Frontal cortex (tissue), 4 donors: ENCODE results near the gene LAT. TPM values are rescaled to one million over a fixed set of nuclear protein-coding genes. Genes with fewer than 3 reads are reported as not detected.
A peak's percentile ranks its signal among the peaks of the same experiment; 100 is the strongest.
"Not testable (repeated sequence)": the region's sequence is repeated elsewhere in the genome, so short reads cannot be mapped to it uniquely, and the experiment has no call there.

Source experiments
- DNase-seq, 2 donors: peaks; one replicate each; pipeline ENCODE4 v3.0.0; 2012; ENCODE audit warnings: low spot score in 2 of 2
- FAIRE-seq: peaks from 2 replicates; lab custom pipeline; 2012; peaks lifted over from hg19 to GRCh38; lab: Jason Lieb, UNC
- total RNA-seq: library from RNA; depleted of rRNA; stranded (reverse); fragments of >200 nt; gene quantifications from one replicate; pipeline ENCODE4 v1.2.3, GENCODE V29; 2014
- donor health status: control.
- donor health status: control.
- donor health status: control.

Gene LAT, protein sequence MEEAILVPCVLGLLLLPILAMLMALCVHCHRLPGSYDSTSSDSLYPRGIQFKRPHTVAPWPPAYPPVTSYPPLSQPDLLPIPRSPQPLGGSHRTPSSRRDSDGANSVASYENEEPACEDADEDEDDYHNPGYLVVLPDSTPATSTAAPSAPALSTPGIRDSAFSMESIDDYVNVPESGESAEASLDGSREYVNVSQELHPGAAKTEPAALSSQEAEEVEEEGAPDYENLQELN
- 0.41 TPM for total RNA-seq

DNA sequence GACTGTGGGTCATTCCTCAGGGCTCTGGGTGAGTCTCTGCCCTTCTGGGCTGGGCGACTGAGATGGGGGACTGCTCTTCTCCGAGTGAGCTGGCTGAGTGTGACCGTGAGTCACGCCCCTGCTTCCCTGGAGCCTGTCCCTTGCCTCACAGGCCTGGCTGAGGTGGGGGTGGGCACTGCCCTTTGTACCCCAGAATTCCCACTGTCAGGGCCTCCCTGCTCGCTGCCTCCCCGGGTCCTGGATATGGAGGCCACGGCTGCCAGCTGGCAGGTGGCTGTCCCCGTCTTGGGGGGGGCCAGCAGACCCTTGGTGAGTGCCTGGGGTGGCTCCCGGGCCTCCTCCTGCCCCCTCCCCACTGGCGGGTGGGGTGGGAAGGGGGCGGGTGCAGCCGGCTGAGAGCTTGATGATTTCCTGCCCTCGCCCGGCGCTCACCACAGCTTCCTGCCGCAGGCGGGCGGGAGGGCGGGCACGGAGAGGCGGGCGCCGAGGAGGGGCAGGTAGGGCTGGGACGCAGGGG is at the start of gene LAT:
Gene LAT (plus strand): TSS at position 434 of the 517 bp plus-strand sequence. CDS start 366 bp downstream, outside the sequence.
- DNase-seq: no peak
- FAIRE-seq: no peak

DNA sequence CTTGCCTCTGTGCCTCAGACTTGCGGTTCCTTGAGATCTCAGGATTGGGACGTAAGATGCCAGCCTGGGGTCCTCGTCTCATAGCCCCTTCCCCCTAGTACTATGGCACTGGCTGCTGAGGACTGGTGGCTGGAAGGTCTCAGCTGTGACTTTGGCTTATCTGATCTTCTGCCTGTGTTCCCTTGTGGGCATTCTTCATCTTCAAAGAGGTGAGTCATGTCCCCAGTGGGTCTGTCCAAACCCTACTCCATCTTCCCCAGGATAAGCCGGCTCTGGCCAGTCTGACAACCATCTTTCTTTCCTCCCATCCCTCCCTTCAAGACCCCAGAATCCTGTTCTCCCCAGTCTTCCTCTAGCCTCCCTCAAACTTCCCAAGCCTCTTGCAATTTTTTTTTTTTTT is 49.5 kb upstream of the LAT start:
- FAIRE-seq (no peak), DNase-seq (no peak)

DNA sequence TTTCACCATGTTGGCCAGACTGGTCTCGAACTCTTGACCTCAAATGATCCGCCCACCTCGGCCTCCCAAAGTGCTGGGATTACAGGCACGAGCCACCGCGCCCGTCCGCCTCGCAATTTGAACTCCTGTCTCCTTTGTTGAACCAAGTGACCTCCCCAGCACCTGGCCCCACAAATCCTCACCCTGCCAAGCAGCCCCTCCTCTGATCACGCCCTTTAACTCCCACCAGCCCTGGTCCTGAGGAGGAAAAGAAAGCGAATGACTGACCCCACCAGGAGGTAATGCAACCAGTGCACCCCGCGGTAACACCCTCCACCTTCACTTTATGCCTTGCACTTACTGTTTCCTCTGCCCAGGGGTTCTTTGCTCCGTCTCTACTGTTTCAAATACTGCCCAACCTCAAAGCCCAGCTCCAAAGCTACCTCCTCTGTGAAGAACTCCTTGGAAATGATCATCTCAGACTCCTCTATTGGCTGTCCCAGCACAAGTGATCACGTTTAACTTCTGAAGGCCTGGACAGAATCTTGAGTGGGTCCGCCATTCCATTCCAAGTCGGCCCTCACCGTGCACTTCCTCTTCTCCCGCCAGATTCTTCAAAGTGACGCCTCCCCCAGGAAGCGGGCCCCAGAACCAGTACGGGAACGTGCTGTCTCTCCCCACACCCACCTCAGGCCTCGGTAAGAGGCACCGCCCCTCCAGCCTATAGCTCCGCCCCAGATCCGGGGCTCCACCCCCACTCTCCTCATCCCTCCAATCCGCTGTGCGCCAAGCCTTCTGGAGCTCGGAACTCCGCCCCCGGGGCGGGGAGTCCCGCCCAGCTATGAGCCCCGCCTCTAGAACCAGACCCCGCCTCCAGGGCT is 48.7 kb upstream of the LAT start:
- DNase-seq (peak; percentile 50 to 78), FAIRE-seq (no peak)

DNA sequence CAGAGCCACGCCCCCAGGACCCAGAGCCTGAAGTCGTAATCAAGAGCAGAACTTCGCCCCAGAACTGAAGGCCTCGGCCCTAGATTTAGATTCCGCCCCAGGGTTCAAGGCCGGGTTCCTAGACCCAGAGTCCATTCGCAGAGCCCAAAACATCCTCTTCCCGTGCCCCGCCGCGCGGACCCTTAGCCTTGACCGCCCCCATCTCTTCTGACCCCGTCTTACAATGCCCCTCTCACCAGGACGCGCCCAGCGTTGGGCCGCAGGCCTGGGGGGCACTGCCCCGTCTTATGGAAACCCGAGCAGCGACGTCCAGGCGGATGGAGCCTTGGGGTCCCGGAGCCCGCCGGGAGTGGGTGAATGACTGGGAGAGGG is 48.1 kb upstream of the LAT start:
- DNase-seq: no peak
- FAIRE-seq: no peak

DNA sequence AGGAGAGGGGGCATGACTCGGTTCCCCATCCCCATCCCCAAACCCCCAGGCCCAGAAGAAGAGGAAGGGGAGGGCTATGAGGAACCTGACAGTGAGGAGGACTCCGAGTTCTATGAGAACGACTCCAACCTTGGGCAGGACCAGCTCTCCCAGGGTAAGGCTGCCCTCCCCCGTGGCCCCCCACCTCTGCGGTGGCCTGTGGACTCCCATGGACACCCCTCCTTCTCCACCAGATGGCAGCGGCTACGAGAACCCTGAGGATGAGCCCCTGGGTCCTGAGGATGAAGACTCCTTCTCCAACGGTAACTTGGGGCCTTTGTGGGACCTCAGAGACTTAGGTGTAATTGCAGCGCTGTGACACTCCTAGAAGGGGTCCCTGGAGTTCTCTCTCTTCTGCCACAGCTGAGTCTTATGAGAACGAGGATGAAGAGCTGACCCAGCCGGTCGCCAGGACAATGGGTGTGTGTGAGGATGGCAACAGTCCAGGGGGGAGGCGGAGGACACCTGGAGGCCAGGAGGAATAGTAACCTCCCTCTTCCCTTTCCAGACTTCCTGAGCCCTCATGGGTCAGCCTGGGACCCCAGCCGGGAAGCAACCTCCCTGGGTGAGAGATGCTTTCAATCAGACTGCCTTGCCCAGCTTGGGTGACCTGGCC is 47.5 kb upstream of the LAT start:
- DNase-seq (no peak), FAIRE-seq (no peak)

DNA sequence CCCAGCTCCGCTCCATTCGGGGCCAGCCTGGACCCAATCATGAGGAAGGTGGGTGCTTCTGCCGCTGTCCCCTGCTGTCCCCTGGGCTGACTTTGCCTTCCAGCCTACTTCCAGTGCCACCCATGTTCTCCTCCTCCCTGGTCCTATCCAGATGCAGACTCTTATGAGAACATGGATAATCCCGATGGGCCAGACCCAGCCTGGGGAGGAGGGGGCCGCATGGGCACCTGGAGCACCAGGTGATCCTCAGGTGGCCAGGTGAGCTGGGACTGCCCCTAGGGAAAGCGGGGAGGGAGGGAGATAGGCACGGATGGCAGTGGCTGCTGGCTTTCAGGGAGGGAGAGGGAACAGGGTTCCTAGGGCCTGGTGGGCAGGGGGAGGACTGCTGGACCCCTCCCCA is 46.1 kb upstream of the LAT start:
- DNase-seq: no peak
- FAIRE-seq: no peak

DNA sequence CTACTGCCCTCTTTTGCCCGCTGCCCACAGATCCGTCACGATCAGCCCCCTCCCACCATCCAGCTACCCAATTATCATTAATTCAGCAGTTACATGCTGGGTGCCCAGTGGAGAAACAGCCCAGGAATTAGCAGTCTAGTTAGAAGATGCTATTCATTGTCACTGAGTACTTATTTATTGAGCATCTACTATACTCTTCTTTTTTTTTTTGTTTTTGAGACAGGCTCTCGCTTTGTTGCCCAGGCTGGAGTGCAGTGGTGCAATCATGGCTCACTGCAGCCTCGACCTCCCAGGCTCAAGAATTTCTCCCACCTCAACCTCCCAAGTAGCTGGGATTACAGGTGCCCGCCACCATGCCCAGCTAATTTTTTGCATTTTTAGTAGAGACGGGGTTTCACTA is 45.0 kb upstream of the LAT start:
- DNase-seq, FAIRE-seq: not testable (repeated sequence)

DNA sequence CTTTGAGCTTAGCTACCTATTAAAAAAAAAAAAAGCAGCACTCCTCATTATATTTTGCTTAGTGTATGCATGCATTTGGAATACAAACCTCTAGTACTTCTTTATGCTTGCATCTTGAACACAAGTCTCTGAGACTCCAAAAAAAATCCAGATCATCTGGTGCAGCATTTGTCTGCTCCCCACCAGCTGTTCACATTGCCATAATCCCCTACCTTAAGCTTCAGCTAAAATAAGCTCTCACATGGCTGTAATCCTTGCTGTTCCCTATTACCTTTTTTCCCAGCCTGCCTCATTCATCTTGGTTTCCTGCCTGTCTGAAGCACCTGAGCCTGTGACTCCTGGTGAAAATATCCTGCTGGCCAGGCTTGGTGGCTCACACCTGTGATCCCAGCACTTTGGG is 41.6 kb upstream of the LAT start:
- FAIRE-seq: no peak
- no peak for DNase-seq

DNA sequence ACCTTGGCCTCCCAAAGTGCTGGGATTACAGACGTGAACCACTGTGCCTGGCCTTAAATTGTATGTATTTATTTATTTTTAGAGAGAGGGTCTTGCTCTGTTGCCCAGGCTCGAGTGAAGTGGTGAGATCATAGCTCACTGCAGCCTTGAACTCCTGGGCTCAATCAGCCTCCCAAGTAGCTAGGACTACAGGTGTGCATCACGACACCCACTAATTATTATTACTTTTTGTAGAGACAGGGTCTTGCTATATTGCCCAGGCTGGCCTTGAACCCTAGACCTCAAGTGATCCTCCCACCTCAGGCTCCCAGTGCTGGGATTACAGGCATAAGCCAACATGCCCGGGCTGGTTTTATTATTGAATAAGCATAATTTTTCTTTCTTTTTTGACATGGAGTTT is 38.2 kb upstream of the LAT start:
- no peak for FAIRE-seq
- no peak for DNase-seq

DNA sequence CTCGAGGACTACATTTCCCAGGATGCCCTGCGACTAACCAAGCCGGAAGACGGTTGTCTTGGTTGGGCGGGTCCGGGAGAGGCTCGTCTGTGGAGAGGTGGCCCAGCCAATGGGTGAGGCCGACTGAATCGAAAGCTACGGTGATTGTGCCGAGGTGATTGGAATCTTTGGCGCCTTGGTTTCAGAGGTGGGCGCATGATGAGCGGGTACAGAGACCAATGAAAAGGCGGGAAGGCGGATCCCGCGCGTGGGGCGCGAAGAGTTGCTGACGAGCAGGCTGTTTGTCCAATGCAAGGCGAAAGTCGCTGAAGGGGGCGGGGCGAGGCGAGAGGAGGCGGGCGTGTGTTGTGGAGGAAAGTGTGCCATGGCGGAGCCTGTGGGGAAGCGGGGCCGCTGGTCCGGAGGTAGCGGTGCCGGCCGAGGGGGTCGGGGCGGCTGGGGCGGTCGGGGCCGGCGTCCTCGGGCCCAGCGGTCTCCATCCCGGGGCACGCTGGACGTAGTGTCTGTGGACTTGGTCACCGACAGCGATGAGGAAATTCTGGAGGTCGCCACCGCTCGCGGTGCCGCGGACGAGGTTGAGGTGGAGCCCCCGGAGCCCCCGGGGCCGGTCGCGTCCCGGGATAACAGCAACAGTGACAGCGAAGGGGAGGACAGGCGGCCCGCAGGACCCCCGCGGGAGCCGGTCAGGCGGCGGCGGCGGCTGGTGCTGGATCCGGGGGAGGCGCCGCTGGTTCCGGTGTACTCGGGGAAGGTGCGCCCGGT is 34.0 kb upstream of the LAT start, which contains the start of gene NFATC2IP:
Gene NFATC2IP (plus strand): TSS at position 290 of the 762 bp plus-strand sequence. CDS start 75 bp downstream, at position 365.
- DNase-seq: peak; percentile 98 to 99
- peak; percentile 99 for FAIRE-seq

DNA sequence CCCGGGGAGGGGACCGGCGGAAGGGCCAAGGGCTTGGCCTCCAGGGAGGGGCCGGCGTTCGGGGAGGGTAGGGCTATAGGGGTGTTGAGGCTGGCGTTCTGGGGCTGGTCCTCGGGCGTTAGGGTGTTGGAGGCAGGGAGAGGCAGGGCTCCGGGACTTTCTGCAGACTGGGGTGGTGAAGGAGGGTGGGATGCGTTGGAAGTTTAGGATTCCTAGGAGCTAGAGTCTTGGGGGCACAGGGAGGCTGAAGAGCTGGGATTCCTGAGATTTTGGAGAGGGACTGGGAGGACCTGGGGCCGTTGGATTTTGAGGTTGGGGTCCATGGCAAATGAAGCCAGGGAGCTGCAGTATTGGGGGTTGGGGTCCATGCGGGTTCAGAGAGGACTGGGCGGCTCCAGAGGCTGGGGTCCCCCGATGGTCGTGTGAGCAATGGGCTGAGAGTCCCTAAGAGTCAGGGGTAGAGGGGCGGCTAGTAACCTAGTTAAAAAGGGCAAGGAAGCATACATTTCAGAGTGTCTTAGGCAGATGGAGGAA is 33.4 kb upstream of the LAT start:
- no peak for FAIRE-seq
- DNase-seq: no peak

DNA sequence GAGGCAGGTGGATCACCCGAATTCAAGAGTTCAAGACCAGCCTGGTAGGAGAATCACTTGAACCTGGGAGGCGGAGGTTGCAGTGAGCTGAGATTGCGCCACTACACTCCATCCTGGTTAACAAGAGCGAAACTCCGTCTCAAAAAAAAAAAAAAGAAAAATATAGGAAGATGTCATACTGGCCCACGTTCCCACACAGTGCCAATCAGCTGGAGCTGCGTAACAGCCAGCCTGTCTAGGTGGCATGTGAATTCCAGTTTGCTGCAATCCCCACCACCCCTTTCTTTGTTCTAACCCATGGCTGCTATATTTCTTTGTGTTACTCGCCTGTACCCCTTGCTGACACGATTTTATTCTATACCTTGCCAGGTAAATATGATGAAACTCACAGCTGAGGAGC is 26.6 kb upstream of the LAT start:
- DNase-seq: no peak

DNA sequence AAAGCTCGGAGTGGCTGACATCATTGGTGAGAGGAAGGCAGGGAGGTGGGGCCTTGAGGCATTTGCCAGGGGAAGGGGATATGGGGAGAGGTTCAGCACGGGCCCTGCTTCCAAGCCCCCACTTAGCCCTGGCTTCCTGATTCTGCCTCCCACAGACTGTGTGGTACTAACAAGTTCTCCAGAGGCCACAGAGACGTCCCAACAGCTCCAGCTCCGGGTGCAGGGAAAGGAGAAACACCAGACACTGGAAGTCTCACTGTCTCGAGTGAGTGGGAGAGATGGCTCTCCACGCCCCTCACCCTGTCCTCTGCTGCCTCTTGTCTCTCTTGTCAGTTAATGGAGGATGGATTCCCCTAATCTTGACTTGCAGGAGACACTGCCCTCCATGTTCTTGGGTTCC is 26.0 kb upstream of the LAT start:
- FAIRE-seq (no peak), DNase-seq (no peak)

More for the DNA sequence above, 26.6 kb upstream of the LAT start:
- FAIRE-seq: no peak

DNA sequence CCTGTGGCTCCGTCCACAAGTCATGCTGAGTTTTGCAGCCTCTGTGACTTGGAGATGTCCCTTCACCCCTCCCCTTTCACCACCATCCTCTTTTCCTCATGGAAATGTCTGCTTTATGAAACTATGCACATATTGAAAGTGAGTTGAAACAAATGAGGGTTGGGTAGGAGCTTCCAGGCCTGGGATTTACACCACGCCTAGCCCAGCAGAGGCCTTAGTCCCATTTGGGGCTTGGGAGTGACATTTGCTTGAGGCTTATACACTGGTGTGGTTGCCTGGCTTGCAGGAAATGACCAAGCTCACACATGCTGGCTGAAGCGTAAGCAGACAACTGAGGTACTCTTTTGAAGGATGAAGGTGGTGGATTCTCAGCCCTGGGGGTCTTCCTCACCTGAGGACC is 20.8 kb upstream of the LAT start:
- no peak for DNase-seq
- FAIRE-seq: no peak

DNA sequence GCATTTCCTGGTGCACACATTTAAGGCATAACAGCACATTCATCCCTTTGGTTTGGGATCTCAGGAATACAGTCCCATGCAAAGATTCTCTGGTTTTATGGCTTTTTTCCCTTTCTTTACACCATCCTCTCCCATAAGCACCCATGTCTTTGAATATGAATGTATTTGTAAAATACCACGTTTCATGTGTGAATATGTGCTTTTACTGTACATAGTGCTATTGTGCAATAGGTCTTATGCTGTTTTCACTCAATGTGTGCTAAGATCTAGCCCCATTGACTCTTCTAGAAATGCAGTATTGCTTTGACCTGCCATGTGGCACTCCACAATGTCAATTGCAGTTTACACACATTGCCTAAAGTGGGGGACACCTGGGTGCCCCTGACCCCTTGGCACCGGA is 20.4 kb upstream of the LAT start:
- no peak for FAIRE-seq

DNA sequence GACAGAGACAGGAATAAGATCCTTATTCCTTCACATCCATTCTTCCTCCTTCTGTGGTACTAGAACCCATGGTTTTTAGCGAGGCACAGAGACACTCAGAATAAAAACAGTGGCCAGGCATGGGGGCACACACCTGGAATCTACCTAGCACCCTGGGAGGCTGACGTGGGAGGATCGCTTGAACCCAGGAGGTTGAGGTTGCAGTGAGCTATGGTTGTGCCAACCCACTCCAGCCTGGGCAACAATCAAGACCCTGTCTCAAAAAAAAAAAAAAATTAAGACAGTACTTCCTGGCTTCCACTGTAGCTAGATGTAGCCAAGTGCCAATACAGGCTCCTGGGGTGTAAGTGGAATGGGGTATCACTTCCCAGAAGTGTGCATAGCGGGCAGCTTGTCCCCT is 17.7 kb upstream of the LAT start:
- no peak for FAIRE-seq
- DNase-seq: no peak

More for the DNA sequence above, 20.4 kb upstream of the LAT start:
- no peak for DNase-seq

DNA sequence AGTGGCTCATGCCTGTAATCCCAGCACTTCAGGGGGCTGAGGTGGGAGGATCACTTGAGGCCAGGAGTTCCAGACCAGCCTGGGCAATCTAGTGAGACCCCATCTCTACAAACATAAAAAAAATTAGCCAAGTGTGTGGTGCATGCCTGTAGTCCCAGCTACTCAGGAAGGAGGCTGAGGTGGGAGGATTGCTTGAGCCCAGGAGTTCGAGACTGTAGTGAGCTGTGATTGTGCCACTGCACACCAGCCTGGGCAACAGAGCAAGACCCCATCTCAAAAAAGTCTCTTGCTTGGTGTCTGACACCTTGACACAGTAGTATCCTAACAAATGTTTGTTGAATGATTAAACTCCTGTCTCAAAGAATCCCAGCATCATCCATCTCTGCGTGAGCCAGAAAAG is 15.2 kb upstream of the LAT start:
- FAIRE-seq, DNase-seq: not testable (repeated sequence)

DNA sequence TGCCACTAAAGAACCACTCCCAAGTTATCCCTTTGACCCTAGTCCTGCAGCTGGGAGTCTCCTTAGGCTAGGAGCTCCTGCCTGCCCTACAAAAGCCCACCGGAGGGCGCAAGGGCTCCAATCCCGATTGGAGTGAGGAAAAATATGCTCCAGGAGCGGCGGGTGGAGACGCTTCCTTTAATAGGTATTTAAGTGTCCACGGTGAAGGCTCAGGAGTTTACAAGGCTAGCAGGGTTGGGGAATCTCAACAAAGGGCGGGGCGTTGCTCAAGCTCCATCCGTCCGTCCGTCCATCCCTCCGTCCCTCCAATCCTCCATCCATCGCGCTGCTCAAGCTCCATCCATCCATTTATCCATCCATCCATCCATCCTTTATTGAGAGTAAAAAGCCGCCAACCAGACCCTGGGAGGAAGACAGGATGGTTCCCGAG is 10.8 kb upstream of the LAT start:
- no peak for FAIRE-seq

DNA sequence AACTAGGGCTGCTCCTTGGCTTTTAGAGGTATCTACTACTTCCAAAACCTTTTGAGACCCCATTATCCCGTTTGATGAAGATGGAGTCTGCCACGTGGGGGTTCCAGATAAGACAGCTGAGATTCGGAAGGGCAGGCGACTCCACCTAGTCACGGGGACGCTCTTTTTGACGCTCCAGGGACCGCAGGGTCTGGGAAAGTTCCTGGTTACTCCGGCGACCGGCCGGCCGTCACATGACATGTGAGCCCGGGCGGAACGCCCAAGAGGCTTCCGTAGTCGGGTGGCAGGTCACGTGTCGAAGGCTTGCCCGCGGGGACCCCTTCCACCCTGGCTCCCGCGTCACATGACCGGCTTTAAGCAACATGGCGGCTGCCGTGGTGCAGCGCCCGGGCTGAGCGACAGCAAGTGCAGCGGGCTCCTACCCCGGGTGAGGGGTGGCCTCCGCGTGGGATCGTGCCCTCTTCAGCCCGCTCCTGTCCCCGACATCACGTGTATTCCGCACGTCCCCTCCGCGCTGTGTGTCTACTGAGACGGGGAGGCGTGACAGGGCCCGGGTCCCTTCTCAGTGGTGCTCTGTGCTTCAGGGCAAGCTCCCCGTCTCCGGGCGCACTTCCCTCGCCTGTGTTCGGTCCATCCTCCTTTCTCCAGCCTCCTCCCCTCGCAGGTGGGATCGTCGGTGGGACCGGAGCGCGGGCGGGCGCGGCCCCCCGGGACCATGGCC is 10.3 kb upstream of the LAT start, which contains the start of gene SPNS1:
Gene SPNS1 (plus strand): TSS at position 342 of the 721 bp plus-strand sequence. CDS start 374 bp downstream, at position 716.
- DNase-seq: peak; percentile 98 to 99
- no peak for FAIRE-seq

More for the DNA sequence above, 10.8 kb upstream of the LAT start:
- DNase-seq: peak in 1 of 2 donors; percentile 54
